Measurements from ENCODE around the gene OR13J1. TPM values are rescaled to one million over a fixed set of nuclear protein-coding genes. Genes with fewer than 3 reads are reported as not detected.
A peak's percentile ranks its signal among the peaks of the same experiment; 100 is the strongest.
"Not testable (repeated sequence)": the region's sequence is repeated elsewhere in the genome, so short reads cannot be mapped to it uniquely, and the experiment has no call there.

OR13J1 gene
- total RNA-seq, 2 donors from 2014 or later, result not detected

DNA sequence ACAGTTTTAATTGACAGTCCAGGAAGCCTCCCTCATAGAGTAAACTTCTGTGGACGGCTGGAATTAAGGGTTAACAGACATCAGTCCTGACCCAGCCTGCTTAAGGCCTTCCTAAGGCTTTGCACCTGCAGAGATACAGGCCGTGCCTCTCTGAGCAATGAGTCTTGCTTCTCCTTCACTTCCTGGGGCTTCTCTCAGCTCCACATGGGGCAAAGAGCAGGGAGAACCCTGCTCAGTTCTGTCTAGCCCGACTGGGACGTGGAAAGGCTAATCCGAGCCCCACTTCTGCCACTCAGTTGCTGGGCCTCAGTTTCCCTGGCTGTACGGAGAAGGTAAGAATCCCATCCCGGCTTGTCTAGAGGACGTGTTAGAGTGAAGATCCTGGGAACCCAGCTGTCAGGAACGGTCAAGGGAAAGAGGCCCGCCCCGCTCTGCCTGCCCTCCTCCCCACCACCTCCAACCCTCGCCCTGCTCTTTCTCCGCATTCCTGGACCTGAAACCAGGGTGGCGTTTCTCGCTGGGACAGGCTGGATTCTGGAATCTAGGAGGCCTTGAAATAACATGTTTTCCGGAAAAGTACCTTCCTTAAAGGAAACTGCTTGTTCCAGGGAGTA is 45.6 kb upstream of the OR13J1 start:
- Histone ChIP-seq H3K36me3 (replicated peaks in 1 of 2; ENCODE audit: insufficient read depth in 1 of 2, low read depth in 2 of 2) (no peaks in the 10 kb centered on the region), H3K27me3 (no peaks in the 10 kb centered on the region), H3K4me3 (no peak overlapping the region), H3K27ac (peak overlapping the region in 2 of 4 donors; percentile 4 to 25), H3K4me1 (peaks cover 7% of the 10 kb centered on the region), H3K9me3 (no peaks in the 10 kb centered on the region)
- DNase-seq (no peak), ATAC-seq (no peak)
- no peak for TF ChIP-seq POLR2A (IDR thresholded peaks at IDR 0.05)
- TF ChIP-seq, protein P1, sequence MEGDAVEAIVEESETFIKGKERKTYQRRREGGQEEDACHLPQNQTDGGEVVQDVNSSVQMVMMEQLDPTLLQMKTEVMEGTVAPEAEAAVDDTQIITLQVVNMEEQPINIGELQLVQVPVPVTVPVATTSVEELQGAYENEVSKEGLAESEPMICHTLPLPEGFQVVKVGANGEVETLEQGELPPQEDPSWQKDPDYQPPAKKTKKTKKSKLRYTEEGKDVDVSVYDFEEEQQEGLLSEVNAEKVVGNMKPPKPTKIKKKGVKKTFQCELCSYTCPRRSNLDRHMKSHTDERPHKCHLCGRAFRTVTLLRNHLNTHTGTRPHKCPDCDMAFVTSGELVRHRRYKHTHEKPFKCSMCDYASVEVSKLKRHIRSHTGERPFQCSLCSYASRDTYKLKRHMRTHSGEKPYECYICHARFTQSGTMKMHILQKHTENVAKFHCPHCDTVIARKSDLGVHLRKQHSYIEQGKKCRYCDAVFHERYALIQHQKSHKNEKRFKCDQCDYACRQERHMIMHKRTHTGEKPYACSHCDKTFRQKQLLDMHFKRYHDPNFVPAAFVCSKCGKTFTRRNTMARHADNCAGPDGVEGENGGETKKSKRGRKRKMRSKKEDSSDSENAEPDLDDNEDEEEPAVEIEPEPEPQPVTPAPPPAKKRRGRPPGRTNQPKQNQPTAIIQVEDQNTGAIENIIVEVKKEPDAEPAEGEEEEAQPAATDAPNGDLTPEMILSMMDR (IDR thresholded peaks at IDR 0.05), result no peak
- intact Hi-C loops (cut with DNase I), result no loop called here
- 83 to 90% methylated on average over 14 to 16 of the region's 16 CpGs for WGBS, 2 donors

DNA sequence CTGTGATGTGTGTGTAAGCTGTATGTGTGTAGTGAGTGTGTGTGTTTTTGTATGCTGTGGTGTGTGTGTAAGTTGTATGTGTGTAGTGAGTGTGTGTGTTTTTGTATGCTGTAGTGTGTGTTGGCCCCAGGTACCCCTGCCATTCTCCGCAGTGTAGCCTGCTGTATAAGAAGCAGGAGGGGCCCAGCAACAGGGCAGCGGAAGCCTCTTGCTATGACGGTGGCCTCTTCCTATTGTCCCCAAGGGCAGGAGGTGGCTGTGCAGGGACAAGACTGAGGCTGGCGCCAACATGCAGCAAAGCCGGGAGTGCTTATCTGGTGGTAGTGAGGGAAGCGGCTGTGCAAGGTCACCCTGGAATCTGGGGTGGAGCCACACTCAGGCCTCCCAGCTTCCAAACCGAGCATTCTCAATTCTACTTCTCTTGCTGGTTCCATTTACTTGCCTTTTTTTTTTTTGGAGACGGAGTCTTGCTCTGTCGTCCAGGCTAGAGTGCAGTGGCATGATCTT is 44.2 kb upstream of the OR13J1 start:
- TF ChIP-seq, protein P1 (IDR thresholded peaks at IDR 0.05), result peak in 1 of 7 experiments; percentile 5
- no peak for TF ChIP-seq POLR2A (IDR thresholded peaks at IDR 0.05)
- peak overlapping the region in 2 of 4 donors; percentile 38 to 43 for H3K27ac ChIP-seq
- intact Hi-C loops (cut with DNase I), result no loop called here
- DNase-seq, result peak; percentile 35 to 65 (median 61)
- ATAC-seq, result peak; percentile 75
- no peaks in the 10 kb centered on the region for H3K27me3 ChIP-seq
- H3K9me3 ChIP-seq, result no peaks in the 10 kb centered on the region
- H3K4me3 ChIP-seq, result no peak overlapping the region
- H3K4me1 ChIP-seq, result peaks cover 14% of the 10 kb centered on the region
- H3K36me3 ChIP-seq (replicated peaks in 1 of 2; ENCODE audit: insufficient read depth in 1 of 2, low read depth in 2 of 2), result no peaks in the 10 kb centered on the region
- WGBS, 2 donors, result 12 to 23% methylated on average over 7 to 9 of the region's 9 CpGs

DNA sequence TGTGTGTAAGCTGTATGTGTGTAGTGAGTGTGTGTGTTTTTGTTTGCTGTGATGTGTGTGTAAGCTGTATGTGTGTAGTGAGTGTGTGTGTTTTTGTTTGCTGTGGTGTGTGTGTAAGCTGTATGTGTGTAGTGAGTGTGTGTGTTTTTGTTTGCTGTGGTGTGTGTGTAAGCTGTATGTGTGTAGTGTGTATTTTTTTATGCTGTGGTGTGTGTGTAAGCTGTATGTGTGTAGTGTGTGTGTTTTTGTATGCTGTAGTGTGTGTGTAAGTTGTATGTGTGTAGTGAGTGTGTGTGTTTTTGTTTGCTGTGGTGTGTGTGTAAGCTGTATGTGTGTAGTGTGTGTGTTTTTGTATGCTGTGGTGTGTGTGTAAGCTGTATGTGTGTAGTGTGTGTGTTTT is 43.2 kb upstream of the OR13J1 start:
- ATAC-seq; DNase-seq; H3K36me3 ChIP-seq (replicated peaks in 1 of 2; ENCODE audit: insufficient read depth in 1 of 2, low read depth in 2 of 2); H3K27ac ChIP-seq; intact Hi-C loops (cut with DNase I); H3K4me3 ChIP-seq; H3K27me3 ChIP-seq; H3K9me3 ChIP-seq: not testable (repeated sequence)
- peaks cover 23% of the 10 kb centered on the region for H3K4me1 ChIP-seq

DNA sequence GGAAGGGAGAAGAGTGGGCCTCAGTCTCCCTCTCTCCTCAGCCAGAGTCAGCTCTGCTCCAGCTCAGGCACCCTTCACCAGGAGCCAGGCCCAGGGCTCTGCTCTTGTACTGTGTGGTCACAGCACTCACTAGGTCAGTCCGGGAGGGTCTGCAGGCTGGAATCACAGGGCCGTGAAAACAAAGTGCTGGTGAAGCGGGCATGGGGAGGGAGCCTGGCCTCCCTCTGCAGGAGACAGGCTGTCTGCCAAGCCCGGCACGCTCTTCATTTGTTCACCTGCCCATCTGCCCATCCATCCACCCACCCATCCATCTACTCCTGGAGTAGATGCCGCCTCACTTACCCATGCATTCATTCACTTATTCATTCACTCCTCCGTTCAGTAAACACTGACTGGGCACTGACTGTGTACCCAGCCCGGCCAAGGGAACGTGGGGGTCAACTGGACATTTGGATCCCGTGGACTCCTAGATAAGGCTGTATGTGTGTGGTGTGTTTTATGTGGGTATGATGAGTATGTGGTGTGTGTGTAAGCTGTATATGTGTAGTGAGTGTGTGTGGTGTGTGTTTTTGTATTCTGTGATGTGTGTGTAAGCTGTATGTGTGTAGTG is 42.7 kb upstream of the OR13J1 start:
- intact Hi-C loops (cut with DNase I), result no loop called here
- H3K27me3 ChIP-seq, result no peaks in the 10 kb centered on the region
- no peak for DNase-seq
- H3K9me3 ChIP-seq, result no peaks in the 10 kb centered on the region
- ATAC-seq, result no peak
- no peak overlapping the region for H3K27ac ChIP-seq
- no peaks in the 10 kb centered on the region for H3K36me3 ChIP-seq (replicated peaks in 1 of 2; ENCODE audit: insufficient read depth in 1 of 2, low read depth in 2 of 2)
- peaks cover 28% of the 10 kb centered on the region for H3K4me1 ChIP-seq
- TF ChIP-seq POLR2A (IDR thresholded peaks at IDR 0.05), result no peak
- TF ChIP-seq, protein P1 (IDR thresholded peaks at IDR 0.05), result no peak
- WGBS, 2 donors, result 77 to 80% methylated on average over 10 of the region's 10 CpGs
- no peak overlapping the region for H3K4me3 ChIP-seq

DNA sequence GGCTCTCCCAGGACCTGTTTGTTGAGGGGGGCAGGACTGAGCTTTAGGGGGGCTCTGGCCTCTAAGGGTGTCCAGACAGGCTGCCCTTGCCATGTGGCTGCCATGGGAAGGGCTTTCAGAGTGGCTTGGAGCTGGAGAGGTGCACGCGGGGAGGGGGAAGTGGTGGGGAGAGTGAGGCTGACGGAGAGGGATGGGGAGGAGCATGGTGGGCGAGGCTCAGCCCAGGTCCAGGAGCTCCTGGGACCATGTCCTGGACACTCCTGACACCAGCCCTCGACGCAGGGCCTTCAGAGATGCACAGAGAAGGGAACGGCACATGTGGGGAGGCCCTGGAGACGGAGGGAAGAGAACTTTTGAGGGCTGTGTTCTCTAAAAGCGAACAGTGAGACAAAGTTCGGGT is 41.5 kb upstream of the OR13J1 start:
- DNase-seq (no peak), ATAC-seq (no peak)
- TF ChIP-seq, protein P1 (IDR thresholded peaks at IDR 0.05), result no peak
- TF ChIP-seq POLR2A (IDR thresholded peaks at IDR 0.05), result no peak
- H3K4me1 ChIP-seq, result peaks cover 40% of the 10 kb centered on the region
- peak overlapping the region in 1 of 4 donors; percentile 85 for H3K27ac ChIP-seq
- no peak overlapping the region for H3K4me3 ChIP-seq
- WGBS, 2 donors, result 75 to 84% methylated on average over 10 of the region's 10 CpGs
- intact Hi-C loops (cut with DNase I), result no loop called here
- no peaks in the 10 kb centered on the region for H3K9me3 ChIP-seq
- no peaks in the 10 kb centered on the region for H3K36me3 ChIP-seq (replicated peaks in 1 of 2; ENCODE audit: insufficient read depth in 1 of 2, low read depth in 2 of 2)
- H3K27me3 ChIP-seq, result no peaks in the 10 kb centered on the region

Measured in body of pancreas (tissue), 4 donors.